Measurements from ENCODE around the gene FOXO6. TPM values are rescaled to one million over a fixed set of nuclear protein-coding genes. Genes with fewer than 3 reads are reported as not detected.

Gene FOXO6
- total and polyA plus RNA-seq, 2 experiments from 2014 or later: 0.68 to 4.2 TPM

DNA sequence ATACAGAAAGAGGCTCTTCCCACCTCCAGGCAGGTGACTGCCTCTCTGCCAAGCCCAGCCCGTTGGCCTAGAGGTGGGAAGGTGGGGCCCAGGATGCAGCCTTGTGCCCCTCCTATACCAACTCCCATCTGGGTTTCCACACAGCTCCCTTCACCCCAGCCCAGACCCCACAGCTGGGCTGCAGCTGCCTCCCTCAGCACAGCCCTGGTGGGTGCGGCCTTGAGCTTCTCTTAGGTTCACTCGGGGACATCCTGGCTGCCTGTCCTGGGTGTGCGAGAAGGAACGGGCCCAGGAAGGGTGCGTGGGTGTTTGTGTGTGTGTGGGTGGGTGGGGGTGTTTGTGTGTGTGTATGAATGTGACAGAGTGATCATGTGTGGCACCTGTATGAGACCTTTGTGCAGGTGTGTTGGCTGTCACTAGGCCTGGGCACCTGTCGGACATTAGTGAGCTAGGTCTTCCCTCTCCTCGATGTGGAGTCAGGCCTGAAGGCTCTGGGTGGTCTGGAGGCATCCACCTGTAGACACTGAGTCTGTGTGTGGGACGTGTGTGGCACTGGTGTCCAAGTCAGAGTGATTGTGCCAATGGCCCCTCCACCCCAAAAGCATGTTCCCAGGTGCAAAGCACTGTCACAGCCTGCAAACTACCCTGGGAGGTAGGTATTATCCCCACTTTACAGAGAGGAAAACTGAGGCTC, 30.7 kb downstream of the FOXO6 start (continued):
- TF ChIP-seq, protein P1, sequence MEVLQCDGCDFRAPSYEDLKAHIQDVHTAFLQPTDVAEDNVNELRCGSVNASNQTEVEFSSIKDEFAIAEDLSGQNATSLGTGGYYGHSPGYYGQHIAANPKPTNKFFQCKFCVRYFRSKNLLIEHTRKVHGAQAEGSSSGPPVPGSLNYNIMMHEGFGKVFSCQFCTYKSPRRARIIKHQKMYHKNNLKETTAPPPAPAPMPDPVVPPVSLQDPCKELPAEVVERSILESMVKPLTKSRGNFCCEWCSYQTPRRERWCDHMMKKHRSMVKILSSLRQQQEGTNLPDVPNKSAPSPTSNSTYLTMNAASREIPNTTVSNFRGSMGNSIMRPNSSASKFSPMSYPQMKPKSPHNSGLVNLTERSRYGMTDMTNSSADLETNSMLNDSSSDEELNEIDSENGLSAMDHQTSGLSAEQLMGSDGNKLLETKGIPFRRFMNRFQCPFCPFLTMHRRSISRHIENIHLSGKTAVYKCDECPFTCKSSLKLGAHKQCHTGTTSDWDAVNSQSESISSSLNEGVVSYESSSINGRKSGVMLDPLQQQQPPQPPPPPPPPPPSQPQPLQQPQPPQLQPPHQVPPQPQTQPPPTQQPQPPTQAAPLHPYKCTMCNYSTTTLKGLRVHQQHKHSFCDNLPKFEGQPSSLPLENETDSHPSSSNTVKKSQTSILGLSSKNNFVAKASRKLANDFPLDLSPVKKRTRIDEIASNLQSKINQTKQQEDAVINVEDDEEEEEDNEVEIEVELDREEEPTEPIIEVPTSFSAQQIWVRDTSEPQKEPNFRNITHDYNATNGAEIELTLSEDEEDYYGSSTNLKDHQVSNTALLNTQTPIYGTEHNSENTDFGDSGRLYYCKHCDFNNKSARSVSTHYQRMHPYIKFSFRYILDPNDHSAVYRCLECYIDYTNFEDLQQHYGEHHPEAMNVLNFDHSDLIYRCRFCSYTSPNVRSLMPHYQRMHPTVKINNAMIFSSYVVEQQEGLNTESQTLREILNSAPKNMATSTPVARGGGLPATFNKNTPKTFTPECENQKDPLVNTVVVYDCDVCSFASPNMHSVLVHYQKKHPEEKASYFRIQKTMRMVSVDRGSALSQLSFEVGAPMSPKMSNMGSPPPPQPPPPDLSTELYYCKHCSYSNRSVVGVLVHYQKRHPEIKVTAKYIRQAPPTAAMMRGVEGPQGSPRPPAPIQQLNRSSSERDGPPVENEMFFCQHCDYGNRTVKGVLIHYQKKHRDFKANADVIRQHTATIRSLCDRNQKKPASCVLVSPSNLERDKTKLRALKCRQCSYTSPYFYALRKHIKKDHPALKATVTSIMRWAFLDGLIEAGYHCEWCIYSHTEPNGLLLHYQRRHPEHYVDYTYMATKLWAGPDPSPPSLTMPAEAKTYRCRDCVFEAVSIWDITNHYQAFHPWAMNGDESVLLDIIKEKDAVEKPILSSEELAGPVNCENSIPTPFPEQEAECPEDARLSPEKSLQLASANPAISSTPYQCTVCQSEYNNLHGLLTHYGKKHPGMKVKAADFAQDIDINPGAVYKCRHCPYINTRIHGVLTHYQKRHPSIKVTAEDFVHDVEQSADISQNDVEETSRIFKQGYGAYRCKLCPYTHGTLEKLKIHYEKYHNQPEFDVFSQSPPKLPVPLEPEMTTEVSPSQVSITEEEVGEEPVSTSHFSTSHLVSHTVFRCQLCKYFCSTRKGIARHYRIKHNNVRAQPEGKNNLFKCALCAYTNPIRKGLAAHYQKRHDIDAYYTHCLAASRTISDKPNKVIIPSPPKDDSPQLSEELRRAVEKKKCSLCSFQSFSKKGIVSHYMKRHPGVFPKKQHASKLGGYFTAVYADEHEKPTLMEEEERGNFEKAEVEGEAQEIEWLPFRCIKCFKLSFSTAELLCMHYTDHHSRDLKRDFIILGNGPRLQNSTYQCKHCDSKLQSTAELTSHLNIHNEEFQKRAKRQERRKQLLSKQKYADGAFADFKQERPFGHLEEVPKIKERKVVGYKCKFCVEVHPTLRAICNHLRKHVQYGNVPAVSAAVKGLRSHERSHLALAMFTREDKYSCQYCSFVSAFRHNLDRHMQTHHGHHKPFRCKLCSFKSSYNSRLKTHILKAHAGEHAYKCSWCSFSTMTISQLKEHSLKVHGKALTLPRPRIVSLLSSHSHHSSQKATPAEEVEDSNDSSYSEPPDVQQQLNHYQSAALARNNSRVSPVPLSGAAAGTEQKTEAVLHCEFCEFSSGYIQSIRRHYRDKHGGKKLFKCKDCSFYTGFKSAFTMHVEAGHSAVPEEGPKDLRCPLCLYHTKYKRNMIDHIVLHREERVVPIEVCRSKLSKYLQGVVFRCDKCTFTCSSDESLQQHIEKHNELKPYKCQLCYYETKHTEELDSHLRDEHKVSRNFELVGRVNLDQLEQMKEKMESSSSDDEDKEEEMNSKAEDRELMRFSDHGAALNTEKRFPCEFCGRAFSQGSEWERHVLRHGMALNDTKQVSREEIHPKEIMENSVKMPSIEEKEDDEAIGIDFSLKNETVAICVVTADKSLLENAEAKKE (CRISPR knock-in tag; IDR thresholded peaks at IDR 0.05): no peak
- TF ChIP-seq EZH2 (IDR thresholded peaks at IDR 0.05; ENCODE audit: low read depth, unreplicated experiment) (no peak), CREB1 (CRISPR knock-in tag; IDR thresholded peaks at IDR 0.05; ENCODE audit: low read depth) (no peak), EZH2phosphoT487 (IDR thresholded peaks at IDR 0.05; ENCODE audit: unreplicated experiment) (no peak), ZNF114 (CRISPR knock-in tag; IDR thresholded peaks at IDR 0.05) (no peak), ZNF331 (CRISPR knock-in tag; IDR thresholded peaks at IDR 0.05; ENCODE audit: low read depth) (no peak)

DNA sequence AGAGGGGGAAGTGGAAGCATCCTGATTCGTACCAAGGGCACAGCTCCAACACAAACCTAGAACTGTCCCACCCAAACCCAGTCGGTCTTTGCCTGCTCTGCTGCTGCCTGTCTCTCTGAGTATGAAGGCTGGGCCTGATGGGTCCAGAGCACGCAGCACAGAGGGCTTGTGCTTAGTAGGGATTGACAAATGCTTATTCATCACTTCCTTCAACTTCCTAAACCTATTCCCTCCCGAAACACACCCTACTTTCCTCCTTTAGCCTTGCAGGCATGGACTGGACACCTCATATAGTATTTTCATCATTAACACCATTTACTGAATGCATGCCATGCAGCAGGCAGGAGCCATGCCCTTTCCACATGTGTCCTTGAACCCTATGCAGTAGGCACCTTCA, 31.3 kb downstream of the FOXO6 start:
- Mint-ChIP-seq H3K4me3 (no peak overlapping the region), H3K27me3 (ENCODE audit: insufficient read depth, low read depth, poor library complexity) (peaks cover 38% of the 10 kb centered on the region), H3K4me1 (peaks cover 63% of the 10 kb centered on the region), H3K36me3 (ENCODE audit: low read depth) (no peaks in the 10 kb centered on the region), H3K27ac (no peak overlapping the region), H3K9me3 (no peaks in the 10 kb centered on the region)
- ATAC-seq (no peak), DNase-seq (ENCODE audit: low spot score) (no peak)
- Histone ChIP-seq H3K36me3 (ENCODE audit: insufficient read depth) (no peaks in the 10 kb centered on the region), H4K20me1 (replicated peaks; ENCODE audit: insufficient read depth) (no peaks in the 10 kb centered on the region), H3K4me3 (no peak overlapping the region), H3K4me1 (ENCODE audit: insufficient read depth) (peaks cover 39% of the 10 kb centered on the region), H3F3A (replicated peaks; ENCODE audit: low read depth) (no peaks in the 10 kb centered on the region), H3K27ac (ENCODE audit: low read depth) (no peak overlapping the region), H3K9me2 (ENCODE audit: insufficient read depth) (no peaks in the 10 kb centered on the region), H3K27me3 (ENCODE audit: insufficient read depth) (no peaks in the 10 kb centered on the region), H3K79me2 (replicated peaks; ENCODE audit: insufficient read depth) (no peaks in the 10 kb centered on the region), H2AFZ (no peak overlapping the region), H3K4me2 (no peak overlapping the region)
- TF ChIP-seq, protein P2, sequence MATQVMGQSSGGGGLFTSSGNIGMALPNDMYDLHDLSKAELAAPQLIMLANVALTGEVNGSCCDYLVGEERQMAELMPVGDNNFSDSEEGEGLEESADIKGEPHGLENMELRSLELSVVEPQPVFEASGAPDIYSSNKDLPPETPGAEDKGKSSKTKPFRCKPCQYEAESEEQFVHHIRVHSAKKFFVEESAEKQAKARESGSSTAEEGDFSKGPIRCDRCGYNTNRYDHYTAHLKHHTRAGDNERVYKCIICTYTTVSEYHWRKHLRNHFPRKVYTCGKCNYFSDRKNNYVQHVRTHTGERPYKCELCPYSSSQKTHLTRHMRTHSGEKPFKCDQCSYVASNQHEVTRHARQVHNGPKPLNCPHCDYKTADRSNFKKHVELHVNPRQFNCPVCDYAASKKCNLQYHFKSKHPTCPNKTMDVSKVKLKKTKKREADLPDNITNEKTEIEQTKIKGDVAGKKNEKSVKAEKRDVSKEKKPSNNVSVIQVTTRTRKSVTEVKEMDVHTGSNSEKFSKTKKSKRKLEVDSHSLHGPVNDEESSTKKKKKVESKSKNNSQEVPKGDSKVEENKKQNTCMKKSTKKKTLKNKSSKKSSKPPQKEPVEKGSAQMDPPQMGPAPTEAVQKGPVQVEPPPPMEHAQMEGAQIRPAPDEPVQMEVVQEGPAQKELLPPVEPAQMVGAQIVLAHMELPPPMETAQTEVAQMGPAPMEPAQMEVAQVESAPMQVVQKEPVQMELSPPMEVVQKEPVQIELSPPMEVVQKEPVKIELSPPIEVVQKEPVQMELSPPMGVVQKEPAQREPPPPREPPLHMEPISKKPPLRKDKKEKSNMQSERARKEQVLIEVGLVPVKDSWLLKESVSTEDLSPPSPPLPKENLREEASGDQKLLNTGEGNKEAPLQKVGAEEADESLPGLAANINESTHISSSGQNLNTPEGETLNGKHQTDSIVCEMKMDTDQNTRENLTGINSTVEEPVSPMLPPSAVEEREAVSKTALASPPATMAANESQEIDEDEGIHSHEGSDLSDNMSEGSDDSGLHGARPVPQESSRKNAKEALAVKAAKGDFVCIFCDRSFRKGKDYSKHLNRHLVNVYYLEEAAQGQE (IDR thresholded peaks at IDR 0.05; ENCODE audit: unreplicated experiment): no peak
- TF ChIP-seq STAT1 (IDR thresholded peaks at IDR 0.05; ENCODE audit: unreplicated experiment) (no peak), EZH2 (IDR thresholded peaks at IDR 0.05; ENCODE audit: low read depth, unreplicated experiment) (no peak), NANOG (IDR thresholded peaks at IDR 0.05; ENCODE audit: borderline replicate concordance) (no peak), CREB1 (CRISPR knock-in tag; IDR thresholded peaks at IDR 0.05; ENCODE audit: low read depth) (no peak), EZH2phosphoT487 (IDR thresholded peaks at IDR 0.05; ENCODE audit: unreplicated experiment) (no peak), JUNB (IDR thresholded peaks at IDR 0.05; ENCODE audit: unreplicated experiment) (no peak), ZNF331 (CRISPR knock-in tag; IDR thresholded peaks at IDR 0.05; ENCODE audit: low read depth) (no peak)
- TF ChIP-seq, protein P3, sequence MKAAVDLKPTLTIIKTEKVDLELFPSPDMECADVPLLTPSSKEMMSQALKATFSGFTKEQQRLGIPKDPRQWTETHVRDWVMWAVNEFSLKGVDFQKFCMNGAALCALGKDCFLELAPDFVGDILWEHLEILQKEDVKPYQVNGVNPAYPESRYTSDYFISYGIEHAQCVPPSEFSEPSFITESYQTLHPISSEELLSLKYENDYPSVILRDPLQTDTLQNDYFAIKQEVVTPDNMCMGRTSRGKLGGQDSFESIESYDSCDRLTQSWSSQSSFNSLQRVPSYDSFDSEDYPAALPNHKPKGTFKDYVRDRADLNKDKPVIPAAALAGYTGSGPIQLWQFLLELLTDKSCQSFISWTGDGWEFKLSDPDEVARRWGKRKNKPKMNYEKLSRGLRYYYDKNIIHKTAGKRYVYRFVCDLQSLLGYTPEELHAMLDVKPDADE (IDR thresholded peaks at IDR 0.05): no peak
